HG03135 (cell line): ENCODE results near the gene SLC4A11.

ENCODE experiments used
- ATAC-seq: cut with Tn5 transposase; IDR thresholded peaks from one replicate; pipeline ENCODE4 v1.9.1; 2021; ENCODE audit warnings: mild to moderate bottlenecking, moderate library complexity; ENCODE audit not compliant: unreplicated experiment

SLC4A11 gene

DNA sequence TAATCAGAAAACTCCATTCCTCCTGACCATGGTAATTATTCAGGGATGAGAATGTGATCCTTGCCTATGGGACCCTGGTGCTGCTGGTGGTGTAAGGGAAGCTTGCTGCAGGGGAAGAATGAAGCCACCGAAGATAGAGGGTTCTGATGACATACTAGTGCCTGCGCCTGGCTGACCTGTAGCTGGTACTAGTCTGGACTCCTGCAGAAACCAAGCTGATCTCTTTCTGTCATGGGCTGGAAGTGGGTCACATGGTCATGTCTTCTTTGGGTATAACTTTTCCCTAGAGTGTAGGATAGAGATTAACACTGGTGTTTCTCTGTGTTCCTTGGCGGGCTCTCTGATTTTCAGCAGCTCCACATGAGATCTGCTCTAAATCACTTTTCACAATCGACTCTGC lies 8.6 kb upstream of the SLC4A11 start:
- ATAC-seq: no peak

DNA sequence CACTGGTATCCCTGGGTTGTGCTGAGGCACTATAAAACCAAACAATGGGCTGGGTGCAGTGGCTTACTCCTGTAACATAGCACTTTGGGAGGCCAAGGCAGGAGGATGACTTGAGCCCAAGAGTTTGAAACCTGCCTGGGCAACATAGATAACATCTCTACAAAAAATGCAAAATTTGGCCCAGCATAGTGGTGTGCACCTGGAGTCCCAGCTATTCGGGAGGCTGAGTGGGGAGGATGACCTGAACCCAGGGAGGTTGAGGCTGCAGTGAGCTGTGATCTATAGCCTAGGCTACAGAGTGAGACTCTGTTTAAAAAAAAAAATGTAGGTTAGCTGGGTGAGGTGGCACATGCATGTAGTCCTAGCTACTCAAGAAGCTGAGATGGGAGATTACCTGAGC lies 7.7 kb upstream of the SLC4A11 start:
- ATAC-seq: no peak

DNA sequence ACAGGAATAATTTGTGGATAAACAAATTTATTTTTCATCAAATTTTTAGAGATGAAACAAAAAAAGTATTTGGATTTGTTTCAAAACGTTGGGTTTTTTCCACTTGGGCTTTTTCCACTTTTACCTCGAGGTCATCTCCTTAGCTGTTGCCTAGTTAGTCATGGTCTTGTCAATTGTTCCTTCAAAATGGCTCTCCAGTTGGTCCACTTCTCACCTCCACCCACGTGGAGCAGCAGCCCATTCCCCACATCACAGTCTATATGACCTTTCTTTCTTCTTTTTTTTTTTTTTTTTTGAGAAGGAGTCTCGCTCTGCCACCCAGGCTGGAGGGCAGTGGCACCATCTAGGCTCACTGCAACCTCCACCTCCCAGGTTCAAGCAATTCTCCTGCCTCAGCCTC lies 6.7 kb upstream of the SLC4A11 start:
- no peak for ATAC-seq

DNA sequence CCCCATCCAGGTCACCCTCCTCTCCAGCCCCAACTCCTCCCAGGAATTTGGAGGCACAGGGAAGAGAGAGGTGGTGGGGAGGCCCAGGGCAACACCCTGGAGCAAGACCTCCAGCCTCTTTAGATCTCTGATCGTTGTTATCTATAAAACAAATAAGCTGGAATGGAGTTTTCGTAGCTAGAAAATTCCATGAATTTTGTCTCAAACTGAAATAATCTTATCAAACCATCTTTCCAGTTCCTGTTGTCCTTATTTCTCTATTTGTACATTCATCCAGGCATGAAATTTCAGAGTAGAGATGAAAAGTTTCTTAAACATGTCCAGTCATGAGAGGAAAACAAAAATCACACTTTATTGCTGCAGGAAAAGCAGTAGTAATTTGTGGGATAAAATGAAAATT lies 6.2 kb upstream of the SLC4A11 start:
- ATAC-seq: no peak

DNA sequence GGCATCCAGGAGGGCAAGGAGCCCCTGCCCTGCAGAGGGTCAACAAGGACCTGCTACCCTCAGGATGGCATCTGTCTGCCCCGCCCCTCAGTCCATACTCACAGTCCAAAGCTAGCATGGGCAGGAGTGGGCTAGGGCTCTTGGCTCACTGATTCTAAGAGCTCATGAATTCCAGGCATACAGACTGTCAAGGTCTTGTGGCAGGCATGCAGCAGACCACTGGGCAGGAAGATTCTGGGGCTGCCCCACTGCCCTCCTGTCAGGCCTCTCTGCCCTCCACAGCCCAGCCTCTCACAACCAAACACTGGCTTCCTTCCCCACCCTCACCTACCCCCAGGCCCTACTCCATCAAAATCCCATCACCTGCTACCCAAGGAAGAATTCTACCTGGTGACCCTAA lies 5.6 kb upstream of the SLC4A11 start:
- ATAC-seq: no peak

DNA sequence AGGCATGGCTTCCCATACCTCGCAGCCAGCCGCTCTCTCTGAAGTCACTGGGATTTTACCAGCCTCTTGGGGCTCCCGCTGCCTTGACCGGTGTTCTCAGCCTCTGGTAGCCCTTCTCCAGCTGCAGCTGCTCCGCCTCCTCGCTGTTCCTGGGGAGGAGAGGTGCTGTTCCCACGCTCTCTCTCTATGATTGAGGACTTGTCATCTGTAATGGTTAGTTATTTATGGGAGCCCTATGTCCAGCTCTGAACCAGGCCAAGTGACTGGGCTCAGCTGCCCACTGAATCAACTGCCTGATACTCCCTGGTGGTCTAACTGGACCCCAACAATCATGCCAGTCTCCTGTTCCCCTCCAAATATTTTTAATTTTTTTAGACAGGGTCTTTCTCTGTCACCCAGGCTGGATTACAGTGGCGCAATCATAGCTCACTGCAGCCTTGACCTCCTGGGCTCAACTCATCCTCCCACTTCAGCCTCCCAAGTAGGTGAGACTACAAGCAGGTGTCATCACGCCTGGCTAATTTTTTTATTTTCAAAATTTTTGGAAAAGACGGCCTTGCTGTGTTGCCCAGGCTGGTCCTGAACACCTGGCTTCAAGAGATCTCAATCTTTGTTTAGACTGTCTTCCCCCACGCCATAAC lies 4.8 kb upstream of the SLC4A11 start:
- ATAC-seq: no peak

DNA sequence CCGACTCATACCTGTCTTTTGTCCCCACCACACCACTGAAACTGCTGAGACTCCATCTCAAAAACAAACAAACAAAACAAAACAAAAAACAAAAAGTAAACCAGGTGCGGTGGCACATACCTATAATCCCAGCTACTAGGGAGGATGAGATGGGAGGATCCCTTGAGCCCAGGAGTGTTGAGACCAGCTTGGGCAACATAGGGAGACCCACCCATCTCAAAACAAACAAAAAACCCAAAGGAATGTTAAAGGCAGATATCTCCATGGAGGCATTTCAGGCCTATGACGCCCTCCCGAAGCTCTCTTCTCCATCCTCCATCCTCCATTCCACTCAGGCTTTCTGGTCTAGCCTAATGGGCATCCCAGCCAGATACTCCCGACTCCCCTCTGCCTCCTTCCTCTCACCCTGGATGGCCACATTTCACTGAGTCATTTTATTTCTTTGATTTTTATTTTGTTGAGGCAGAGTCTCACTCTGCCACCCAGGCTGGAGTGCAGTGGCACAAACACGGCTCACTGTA lies 3.2 kb upstream of the SLC4A11 start:
- no peak for ATAC-seq

DNA sequence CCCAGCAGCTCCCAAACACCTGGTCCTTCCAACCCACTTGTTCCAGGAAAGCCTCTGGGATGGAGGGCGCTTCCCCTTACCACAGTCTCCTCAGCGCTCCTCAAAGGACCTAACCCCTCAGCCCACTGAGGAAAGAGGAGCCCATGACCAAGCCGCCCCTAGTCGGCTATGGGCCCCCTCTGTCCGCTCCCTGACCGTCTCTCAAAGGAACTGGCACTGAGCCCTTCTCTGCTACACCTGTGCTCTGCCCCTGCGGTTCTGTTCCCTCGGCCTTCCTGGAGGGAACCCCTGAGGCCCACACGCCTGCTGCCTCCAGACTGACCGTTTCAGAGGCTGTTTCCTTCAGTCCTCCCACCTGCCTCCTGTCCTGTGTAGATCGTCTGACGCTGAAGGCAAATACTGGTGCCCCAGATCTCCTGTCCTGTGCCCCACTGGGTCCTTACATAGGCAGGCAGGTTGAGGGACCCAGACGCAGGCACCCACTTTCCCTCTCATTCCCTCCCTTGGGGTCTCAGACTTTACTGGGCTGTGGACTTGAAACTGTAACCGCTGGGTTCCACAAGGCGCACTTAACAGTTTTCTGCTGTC lies 1.9 kb upstream of the SLC4A11 start:
- no peak for ATAC-seq

DNA sequence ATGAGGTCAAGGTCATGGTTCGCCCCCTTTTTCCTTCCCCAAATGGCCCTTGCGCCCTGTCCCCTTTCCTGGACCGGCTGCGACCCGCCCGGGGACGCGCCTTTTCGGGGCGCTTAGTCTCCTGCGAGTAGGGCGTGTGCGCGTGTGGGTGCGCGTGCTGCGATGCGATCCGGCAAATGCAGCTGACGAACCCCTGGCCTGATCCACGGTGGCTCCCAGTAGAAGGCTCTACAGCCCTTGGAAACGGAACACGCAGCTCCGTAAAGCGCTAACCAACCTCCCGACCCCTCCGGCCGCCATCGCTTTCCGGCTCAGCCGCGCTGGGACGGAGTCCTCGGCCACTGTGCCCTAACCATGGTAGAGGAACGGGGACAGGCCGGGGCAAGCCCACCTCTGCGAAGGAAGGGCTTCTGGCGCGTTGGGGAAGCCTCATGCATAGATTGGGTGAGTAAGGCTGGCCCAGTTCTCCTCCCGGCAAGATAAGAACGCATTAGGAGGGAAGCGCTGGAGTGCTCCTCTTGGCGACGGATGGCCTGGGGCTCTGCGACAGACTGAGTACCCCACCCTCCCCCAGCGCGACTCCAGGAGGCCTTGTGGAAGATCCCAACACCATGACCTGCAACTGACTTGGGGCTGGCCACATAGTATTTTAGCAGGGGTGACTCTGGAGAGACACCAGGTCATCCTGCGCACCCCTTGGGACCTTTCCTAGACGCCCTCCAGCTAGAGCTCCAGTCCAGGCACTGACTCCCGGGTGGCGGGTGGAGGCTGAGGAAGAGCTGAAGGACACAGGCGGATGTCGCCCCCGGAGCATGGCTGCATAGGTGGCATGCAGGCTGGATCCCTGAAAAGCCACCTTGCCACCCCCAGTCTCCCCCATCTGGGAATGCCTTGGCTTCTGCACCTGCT lies 1.1 kb upstream of the SLC4A11 start:
- no peak for ATAC-seq

DNA sequence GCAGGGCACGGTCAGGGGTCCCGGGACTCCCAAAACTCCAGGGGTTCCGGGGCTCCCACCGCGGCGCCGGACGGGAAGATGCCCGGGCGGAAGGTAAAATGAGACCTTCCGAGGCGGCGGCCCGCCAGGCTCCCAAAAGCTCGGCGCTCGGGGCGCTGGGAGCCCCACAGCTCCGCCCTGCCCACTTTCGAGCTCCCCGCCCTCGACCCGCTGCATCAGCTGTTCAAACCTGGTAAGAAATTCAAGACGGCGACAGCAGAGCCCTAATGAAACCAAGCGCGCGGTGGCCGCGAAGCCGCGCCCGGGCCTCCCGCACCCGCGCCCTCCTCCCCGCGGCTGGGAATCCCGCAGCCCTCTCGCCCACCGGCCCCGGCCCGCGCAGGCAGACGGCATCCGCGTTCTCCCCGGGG lies 369 bp downstream of the SLC4A11 start:
- no peak for ATAC-seq

DNA sequence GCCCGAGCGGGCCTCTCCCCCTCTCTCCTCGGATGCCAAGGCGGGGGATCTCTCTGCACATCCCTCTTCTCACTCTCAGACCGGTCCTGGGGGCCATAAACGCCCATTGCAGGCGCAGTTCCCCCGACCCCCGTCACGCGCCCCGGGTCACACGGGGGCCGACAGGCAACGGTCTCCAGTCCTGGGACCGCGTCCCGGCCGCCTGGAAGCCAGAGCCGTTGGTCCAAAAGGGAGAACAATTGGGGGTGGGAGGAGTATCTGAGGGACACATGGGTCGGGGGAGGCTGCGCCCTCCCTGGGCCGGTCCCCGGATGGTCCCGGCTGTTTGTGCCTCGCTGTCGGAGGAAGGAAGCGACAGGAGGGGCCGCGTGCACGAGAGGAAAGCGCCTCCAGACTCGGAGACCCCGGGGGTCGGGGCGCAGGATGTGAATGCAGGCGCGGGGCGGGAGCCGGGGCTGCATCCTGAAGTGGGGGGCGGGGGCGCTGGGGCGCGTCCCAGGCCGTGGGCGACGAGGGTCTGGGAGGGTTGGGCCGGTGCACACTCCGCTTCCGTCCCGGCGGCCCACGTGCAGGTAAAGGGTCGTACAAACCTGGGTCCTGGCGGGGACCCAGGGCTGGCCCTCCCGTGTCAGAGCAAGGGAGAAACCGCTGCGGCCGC lies 903 bp downstream of the SLC4A11 start:
- no peak for ATAC-seq

DNA sequence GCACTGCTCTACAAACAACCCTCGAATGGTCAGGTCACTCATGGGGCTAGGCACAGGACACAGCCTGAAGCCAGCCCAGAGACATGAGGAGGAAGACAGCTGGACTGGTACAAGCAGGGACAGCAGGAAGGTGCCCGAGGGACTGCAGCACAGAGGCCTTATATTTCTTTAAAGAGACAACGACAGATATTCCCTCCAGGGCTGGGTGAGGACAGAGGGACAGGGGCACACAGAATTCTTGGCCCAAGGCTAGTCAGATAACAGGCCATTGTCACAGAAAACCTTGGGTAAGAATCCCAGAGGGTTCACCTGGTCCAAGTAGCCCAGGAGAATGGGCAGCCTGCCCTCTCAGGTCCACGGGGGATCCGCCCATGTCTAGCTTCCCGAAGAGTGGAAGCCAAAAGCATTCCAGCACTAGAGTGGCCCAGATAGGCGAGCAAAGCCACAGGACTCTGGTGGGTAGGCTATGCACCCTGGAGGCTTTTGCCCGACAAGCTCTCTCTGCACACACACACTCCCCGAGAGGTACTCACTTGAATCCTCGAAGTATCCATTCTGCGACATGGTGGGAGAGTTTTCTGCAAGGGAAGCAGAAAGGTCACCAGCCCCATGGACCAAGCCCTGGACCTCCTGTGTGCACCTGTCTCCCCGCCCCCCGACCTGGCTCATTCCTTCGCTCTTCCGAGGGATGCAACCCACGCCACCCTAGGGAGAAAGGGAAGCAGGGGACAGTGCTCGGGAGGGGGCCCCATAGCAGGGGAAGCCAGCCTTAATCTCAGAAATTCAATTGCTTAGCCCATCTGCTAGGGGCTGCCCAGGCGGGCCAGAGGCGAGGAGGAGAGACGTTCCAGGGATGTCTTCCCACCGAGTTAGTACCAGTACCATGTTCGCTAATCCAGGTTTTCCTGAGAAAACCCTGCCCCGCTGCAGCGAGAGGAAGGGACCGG lies 1.7 kb downstream of the SLC4A11 start:
- no peak for ATAC-seq

DNA sequence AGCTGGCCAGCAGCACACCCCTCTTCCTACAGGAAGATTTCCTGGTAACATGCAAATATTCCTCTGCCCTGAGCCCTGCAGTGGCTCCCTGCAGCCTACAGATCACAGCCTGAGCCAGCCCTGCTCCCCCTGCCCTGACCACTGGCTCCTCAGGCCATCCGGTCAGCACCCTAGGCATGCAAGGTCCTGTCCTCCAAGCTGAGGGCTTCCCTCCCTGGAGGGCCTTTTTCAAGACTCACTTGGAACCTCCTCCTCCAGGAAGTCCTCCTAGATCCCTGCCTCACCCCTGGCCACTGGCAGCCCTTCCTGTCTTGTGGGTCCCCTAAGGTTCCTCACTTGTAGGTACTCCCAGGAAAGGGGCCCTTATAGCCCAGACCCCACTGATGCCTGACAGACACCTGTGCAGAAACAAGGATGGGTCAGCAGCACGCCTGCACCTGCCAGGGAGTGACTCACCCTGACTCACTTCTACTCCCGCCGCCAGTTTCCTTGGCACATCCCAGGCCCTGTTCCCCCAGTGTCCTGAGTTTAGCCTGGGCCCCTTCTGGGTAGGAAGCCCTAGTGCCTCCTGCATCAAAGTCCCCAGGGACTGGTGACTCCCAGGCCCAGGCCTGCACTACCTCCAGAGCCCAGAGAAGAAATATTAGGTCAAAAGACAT lies 3.2 kb downstream of the SLC4A11 start:
- ATAC-seq: no peak

DNA sequence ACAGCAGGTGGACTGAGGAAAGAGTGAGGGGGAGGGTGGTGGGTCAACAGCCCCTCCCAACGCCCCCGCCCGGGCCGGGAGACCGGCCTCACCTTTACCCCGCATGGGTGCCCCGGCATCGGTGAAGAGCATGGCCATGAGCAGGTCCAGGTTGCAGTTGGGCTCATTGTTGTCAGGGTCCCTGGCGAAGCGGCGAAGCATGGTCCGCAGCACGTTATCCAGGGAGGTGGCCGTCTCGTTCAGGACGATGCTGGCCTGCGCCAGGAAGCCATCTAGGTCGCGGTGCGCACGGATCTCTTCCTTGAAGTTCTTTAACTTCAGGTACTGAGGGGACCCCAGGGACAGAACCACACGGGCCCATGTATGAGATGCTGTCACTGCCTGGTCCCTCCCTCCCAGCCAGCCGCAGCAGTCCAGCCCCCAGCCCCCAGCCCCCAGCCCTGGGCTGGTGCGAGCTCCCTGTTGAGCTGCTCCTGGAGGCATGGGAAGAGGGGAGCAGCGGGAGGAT lies 4.9 kb downstream of the SLC4A11 start:
- no peak for ATAC-seq

DNA sequence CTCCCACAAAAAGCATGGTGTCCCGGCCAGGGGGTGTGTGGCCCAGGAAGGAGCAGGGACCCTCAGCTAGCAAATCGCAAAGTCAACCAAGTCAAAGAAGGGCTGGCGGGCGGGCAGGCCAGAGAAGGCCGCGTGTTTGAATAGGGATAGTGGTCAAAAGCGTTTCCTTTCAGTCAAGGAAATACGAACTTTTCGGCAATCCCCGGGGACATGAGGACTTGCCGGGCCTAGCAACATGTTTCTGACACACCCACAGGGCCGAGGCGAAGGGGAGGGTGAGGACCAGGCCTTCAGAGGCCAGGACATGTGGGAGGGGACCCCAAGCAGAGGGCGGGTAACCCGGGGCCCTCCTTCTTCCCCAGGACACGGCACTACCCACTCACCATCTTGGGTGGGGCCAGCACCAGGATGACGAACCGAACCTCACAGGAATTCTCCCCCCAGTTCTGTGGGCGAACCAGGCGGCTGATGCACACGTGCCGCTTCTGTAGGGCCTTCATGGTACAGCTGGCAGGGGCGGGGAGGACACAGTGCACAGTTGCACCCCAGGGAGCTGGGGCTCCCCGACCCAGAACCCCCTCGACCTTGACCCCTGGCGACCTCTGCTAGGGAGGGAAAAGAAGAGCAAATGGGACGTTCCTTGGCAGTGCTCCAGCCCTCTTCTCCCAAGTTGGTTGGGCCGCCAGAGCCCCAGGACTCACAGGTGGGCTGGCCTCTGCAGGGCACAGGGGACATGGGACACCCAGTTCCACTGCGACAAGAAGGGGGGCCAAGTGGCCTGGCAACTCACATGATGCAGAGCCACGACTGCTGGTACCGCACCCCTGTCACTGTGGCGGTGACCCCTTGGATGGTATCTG lies 5.6 kb downstream of the SLC4A11 start:
- no peak for ATAC-seq

DNA sequence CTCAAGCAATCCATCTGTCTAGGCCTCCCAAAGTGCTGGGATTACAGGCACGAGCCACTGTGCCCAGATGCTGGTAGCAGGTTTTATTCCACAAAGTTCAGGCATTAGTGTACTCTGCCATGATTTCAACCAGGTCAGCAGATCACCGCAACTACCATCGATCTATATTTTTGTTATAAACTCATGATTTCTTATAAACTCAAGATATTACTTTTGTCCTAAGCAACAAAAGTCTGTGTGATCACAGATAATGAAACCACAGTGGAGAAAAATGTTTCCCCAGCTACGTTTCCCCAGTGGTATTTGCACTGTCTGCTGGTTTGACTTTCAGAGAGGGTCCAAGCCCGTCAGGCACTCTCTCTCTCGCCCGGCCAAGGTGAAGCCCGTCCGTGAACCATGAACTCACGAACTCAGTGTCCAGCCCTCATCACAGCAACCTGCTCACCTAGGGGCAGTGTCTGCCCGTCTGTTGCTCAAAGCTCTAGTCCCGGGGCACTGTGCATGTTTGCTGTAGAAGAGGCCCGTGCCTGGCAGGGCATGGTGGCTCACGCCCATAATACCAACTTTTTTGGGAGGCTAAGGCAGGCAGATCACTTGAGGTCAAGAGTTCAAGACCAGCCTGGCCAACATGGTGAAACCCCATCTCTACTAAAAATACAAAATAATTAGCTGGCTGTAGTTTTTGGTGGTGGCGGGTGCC lies 7.0 kb downstream of the SLC4A11 start:
- no peak for ATAC-seq

DNA sequence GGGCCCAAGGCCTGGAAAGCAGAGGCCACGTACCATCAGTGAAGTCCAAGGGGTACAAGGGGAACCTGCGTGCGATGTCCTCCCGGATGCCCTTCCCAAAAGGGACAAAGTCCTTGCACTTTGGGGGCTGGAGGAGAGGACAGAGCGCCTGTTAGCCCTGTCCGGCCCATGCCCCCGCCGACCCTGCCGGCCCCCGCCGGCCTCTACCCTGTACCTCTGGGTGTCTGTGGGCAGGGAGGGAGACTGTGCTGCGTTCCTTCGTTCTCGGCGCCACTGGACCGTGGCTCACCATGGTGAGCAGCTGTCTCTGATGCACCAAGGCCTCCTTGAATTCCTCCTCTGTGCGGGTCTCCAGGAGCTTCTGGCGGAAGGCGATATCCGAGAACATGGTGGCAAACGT lies 7.9 kb downstream of the SLC4A11 start:
- ATAC-seq: no peak

DNA sequence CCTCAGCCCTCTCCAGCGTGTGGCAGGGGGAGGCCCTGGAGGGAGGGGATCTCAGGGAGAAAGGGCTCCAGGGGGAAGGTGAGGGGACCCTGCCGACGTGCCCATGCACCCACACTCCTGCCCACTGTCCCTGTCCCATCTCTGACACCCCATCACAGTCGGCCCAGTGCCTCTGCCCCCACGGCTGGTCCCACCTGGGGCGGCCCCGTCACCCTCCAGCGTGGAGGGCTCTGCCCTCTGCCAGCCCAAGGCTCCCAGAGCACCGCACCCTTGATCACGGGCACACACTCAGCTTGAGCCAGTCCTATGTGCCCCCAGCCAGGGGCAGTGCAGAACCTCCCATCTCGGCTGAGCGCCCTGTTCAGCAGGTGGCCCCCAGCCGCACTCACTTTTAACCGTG lies 9.2 kb downstream of the SLC4A11 start:
- no peak for ATAC-seq
